ENCODE measurements around the gene HINFP.
"Not testable (repeated sequence)": the region's sequence is repeated elsewhere in the genome, so short reads cannot be mapped to it uniquely, and the experiment has no call there.

The HINFP gene

DNA sequence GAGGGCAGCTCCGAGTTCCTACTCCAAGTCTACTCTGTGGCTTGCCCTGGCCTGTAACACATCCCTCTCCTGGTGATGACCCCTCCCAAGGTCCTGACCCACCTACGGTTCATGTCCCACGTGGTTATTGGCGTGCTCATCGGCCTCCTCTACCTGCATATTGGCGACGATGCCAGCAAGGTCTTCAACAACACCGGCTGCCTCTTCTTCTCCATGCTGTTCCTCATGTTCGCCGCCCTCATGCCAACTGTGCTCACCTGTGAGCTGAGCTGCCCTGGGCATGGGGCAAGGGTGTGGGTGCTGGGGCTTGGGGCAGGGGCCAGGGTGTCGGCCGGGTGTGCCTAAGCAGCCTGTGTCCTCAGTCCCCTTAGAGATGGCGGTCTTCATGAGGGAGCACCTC lies 37.1 kb downstream of the HINFP start:
- DNase-seq = no peak

DNA sequence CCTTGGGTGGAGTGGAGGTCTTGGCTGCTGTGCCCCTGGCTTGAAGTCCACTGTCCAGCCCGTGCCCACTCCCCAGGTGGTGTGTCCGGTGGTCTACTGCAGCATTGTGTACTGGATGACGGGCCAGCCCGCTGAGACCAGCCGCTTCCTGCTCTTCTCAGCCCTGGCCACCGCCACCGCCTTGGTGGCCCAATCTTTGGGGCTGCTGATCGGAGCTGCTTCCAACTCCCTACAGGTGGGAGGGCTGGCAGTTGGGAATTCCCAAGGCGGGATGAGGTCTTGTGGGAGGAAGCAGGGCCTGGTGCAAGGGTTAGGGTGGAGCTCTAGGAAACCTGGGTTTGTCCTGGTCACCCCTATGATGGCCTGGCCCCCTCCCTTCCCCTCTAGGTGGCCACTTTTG lies 38.8 kb downstream of the HINFP start:
- no peak for DNase-seq

DNA sequence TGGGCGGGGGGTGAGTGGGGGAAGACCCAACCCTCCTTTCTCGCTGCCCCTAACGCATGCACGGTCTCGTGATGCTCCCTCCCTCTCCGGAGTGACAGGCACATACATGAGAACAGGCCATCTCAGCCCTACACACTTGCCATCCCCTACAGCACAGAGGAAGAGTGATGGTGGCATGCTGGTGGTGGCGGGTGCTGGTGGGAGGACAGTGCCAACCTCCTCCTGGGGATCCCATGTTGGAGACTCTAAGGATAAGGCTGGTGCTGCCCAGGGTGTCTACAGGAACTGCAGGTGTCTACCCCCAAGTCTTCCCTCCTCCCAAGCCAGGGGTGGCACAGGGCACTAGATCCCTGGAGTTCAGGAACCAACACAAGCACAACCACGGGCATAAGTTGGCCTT lies 40.5 kb downstream of the HINFP start:
- no peak for DNase-seq

DNA sequence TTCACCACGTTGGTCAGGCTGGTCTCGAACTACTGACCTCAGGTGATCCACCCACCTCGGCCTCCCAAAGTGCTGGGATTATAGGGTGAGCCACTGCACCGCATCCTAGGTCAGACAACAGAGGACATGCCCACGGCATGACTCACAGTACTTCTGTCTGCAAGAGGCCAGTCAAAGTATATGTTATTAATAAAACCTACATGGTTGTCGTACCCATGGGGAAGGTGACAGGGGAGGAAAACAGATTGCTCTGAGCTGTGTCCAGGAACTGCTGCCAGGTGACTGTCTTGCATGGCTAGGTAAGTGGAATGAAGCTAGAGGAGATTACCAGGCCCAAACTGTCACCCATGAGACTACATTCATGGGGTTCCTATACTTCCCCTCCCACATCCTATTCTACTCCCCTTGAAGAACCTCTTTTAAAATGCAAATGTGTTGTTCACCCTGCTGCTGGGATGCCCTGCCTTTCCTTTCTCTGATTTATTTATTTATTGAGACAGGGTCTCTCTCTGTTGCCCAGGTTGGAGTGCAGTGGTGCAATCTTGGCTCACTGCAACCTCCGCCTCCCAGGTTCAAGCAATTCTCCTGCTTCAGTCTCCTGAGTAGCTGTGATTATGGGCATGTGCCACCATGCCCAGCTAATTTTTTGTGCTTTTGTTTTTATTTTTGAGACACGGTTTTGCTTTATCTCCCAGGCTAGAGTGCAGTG lies 45.1 kb downstream of the HINFP start:
- DNase-seq = no peak

DNA sequence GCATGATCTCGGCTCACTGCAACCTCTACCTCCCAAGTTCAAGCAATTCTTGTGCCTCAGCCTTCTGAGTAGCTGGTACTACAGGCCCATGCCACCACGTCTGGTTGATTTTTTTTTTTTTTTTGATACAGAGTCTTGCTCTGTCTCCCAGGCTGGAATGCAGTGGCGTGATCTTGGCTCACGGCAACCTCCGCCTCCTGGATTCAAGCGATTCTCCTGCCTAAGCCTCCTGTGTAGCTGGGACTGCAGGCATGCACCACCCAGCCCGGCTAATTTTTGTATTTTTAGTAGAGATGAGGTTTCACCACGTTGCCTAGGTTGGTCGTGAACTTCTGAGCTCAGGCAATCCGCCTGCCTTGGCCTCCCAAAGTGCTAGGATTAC lies 45.7 kb downstream of the HINFP start:
- DNase-seq = not testable (repeated sequence)

DNA sequence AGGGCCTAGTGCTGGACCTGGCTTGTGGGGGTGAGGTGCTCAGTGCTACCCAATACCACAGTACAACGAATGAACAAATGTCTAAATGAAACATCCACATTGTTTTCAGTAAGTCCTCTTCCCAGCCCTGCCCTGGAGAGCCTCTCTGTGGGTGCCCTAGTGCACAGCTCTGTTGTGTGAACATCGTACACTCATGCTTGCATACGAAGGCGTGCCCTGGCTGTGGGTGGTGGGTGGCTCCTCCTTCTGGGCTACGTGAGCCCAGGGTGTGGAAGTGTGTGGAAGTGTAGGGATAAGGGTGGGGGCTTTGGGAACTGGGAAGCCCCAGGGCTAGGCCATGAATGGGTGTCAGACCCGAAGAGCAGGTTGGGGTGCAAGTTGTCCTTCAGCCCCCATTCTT lies 46.6 kb downstream of the HINFP start:
- no peak for DNase-seq

DNA sequence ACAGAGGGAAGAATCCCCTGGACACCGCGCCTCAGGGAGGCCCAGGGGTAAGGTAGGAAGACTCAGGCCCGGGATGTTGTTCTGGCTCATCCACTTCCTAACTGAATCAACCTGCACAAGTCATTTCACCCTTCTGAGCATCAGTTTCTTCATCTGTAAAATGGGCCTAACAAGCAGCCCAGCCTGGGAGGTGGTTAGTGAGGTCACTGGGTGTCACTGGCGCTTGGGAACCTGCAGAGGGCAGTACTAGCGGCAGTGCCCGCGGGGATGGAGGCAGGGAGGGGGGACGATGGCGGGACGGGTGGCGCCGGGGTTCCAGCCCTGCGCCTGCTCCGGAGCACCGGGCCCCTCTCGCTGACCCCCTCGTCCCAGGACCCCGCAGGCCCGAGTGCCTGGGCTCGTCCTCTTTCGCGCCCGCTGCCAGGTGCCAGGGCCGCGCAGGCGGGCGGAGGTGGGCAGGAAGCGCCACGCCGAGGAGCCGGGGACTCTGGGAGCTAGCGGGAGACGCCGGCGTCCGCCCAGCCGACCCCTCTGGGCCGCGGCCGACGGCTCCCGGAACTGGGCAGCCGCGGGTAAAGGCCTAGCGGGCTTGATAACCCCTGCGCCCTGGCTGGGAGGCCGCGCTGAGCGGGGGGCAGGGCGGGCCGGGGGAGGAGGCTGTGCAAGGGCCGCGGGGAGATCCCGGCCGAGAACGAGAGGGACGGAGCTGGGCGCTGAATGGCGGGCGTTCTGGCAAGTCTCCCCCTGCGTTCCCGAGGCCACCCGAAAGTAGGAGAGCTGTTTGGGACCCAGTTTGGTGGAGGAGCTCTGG lies 47.3 kb downstream of the HINFP start, which contains the start of gene NLRX1:
Gene NLRX1 (plus strand): TSS at position 255 of the 811 bp plus-strand sequence. CDS start 2,679 bp downstream, outside the sequence.
- peak; percentile 91 for DNase-seq

DNA sequence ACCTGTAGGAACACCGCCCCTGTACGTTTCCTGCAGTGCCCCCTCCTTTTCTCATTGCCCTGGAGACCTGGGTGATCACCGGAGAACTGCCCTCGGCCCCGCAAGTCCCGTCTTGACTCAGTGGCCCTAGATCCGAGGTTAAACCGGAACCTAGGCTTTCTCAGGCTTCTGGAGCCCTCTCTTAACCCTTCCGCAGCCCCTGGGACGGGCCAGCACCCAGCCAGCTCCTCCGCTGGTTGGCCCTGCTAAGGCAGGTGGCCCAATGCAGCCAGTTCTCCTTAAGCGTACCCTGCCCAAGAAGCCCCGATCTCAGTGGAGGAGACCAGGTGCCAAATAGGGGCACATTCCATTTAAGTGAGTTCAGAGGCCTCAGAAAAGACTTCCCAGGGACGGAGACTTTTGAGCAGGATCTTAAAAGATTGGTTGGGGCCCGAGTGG lies 47.9 kb downstream of the HINFP start:
- peak; percentile 48 for DNase-seq

DNA sequence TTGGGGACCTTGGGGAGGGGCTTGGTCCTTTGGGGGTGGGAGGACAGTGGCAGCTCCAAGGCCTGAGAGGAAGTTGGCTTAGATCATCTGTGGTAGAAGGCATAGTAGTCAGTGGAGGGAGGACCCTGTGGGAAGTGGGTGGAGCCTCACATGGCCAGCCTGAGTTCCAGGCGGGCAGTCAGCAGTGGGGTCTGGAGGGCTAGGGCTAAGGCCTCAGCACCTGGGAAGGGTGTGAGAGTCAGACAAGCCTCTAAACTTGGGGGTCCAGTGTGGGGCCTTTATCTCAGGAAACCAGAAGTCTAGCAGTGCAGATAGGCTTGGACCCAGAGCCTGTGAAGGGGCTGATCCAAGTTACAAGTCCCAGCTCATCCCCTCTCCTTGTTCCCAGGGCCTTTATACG lies 51.1 kb downstream of the HINFP start:
- peak; percentile 71 for DNase-seq

DNA sequence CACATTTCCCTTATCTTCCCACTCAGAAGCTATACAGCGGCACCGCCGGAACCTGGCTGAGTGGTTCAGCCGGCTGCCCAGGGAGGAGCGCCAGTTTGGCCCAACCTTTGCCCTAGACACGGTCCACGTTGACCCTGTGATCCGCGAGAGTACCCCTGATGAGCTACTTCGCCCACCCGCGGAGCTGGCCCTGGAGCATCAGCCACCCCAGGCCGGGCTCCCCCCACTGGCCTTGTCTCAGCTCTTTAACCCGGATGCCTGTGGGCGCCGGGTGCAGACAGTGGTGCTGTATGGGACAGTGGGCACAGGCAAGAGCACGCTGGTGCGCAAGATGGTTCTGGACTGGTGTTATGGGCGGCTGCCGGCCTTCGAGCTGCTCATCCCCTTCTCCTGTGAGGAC lies 52.1 kb downstream of the HINFP start:
- no peak for DNase-seq

DNA sequence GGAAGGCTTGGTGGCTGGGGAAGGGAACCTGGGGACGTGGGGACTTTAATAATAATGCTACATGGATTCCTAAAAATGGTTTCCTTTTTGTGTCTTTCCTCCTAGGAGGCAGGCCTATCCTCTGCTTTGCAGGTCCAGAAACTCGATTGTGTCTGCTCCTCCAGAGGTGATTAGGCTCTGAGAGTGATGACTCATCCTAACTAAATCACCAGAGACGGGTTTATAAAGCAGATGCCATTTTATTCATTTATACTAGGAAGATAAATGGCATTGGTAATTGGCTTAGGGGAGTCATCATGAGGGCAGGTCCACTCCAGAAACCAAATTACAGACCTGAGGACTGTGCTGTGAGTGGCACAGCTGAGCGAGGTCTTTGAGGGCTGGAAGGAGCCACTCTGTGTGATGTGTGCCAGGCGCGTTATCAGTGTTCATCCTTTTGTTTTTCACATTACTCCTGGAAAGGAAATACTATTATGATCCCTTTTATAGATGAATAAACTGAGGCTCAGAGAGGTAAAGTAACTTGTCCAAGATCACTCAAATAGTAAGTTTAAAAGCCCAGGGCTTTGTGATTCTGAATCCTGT lies 54.2 kb downstream of the HINFP start:
- no peak for DNase-seq

DNA sequence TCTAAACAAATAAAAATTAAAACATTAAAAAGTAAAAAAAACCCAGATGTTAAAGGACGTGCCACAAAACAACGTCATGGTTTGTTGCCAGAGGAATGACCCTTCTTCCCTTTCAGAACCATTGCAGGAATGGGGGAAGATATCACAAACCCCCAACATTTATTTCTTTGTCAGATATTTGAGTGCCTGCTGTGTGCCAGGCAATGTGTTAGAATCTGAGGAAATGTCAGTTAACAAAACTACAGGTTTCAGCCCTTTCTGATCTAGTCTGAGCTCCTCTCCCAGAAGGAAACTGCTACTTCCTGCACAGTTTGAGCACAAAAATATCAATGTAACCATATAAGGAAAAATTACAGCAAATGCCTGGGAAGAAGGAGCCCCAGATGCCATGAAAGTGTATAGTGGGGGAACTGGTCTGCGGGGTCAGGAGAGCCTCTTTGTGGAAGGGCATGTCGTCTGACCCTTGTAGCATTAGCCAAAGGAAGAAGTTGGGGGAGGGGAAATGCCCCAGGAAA lies 56.8 kb downstream of the HINFP start:
- no peak for DNase-seq

DNA sequence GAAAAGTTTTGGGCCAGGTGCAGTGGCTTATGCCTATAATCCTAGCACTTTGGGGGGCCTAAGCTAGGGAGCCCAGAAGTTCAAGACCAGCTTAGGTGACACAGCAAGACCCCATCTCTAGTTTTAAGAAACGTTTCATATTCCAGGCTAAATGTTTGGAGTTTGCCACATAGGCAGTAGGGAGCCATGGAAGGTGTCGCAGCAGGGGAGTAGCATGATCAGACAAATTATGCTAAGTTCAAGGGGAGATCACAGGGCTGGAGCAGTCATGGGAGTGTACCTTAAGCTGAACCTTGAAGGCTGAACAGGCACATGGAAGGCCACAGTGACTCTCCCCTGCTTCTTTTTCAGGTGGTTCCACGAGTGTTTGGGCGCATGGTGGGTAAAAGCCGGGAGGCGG lies 58.0 kb downstream of the HINFP start:
- DNase-seq = no peak

DNA sequence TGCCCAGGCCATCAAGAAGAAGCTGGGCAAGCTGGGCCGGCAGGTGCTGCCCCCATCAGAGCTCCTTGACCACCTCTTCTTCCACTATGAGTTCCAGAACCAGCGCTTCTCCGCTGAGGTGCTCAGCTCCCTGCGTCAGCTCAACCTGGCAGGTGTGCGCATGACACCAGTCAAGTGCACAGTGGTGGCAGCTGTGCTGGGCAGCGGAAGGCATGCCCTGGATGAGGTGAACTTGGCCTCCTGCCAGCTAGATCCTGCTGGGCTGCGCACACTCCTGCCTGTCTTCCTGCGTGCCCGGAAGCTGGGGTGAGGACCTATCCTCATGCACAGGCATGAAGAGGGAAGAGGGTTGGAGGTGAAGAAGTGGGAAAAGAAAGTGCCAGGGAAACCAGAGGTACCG lies 58.6 kb downstream of the HINFP start:
- no peak for DNase-seq

DNA sequence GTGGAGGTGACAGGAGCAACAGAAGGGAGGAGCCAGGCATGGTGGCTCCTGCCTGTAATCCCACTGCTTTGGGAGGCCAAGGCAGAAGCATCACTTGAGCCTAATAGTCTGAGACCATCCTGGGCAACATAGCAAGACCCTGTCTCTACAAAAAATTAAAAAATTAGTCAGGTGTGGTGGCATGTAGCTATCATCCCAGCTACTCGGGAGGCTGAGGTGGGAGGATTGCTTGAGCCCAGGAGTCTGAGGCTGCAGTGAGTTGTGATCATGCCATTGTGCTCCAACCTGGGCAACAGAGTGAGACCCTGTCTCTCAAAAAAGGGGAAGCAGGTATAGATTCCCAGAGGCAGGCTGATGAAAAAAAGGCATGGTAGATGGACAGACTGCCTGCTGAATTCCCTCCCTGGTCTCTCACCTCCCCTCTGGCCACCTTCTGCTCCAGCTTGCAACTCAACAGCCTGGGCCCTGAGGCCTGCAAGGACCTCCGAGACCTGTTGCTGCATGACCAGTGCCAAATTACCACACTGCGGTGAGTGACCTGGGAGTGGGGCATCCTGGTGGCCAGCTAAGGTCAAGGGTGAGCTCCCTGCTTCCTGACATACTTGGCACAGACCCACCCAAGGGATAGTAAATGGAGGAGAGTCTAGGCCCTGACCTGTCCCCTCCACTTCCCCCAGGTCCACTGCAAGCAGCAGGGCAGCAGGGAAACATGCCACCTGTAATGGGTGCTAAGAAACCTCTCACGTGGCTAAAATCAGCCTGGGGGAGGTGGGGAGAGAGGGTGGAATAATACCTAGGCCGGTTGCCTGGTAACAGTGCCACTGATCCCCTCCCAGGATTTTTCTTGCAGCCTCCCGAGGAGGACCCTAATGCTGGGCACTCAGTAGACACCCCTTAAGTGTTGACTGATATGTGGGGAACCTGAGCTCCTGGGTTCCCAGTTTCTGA lies 59.6 kb downstream of the HINFP start:
- no peak for DNase-seq

DNA sequence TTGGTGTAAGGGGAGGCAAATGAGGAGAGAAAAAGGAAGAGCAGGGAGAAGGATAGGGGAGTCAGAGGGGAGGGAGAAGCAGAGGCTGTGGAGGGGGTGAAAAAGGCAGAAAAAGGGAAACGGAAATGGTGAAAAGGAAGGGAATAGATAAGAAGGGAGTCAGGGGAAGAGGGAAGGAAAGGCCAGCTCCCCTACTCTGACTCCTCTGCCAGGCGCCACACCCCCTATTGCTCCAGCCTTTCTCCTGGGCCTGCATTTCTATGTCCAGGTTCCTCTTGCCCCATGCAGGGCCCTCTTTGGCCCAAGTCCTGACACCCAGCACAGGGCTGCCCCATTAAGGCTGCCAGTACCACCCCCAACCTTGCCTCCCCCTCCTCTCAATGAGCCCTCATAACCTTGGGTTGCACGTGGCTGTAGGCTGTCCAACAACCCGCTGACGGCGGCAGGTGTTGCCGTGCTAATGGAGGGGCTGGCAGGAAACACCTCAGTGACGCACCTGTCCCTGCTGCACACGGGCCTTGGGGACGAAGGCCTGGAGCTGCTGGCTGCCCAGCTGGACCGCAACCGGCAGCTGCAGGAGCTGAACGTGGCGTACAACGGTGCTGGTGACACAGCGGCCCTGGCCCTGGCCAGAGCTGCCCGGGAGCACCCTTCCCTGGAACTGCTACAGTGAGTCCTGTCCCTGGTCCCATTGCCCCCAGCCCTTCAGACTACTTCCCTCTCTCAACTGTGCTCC lies 60.5 kb downstream of the HINFP start:
- no peak for DNase-seq

DNA sequence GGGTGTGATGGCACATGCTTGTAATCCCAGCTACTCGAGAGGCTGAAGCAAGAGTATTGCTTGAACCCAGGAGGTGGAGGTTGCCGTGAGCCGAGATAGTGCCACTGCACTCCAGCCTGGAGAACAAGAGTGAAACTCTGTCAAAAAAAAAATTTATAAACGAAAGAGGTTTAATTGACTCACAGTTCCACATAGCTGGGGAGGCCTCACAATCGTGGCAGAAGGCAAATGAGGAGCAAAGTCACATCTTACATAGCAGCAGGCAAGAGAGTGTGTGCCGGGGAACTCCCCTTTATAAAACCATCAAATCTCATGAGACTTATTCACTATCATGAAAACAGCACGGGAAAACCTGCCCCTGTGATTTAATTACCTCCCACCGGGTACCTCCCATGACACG lies 63.0 kb downstream of the HINFP start:
- DNase-seq = not testable (repeated sequence)
